HepG2 (cell line): ENCODE measurements around the gene ZNF816. TPM values are rescaled to one million over a fixed set of nuclear protein-coding genes. Genes with fewer than 3 reads are reported as not detected.
A peak's percentile ranks its signal among the peaks of the same experiment; 100 is the strongest.
"Not testable (repeated sequence)": the region's sequence is repeated elsewhere in the genome, so short reads cannot be mapped to it uniquely, and the experiment has no call there.

Source experiments
- ARID4A ChIP-seq: sonication (generic); formaldehyde crosslinking; IDR thresholded peaks from 2 replicates; pipeline ENCODE4 v1.5.0; 2020; ENCODE audit warnings: mild to moderate bottlenecking, missing genetic modification reagents, borderline replicate concordance
- CEBPG ChIP-seq: IDR thresholded peaks from 2 replicates; pipeline ENCODE4 v1.6.1; 2016
- DMAP1 ChIP-seq: IDR thresholded peaks from 2 replicates; pipeline ENCODE4 v1.6.1; 2016
- ELF3 ChIP-seq: IDR thresholded peaks from 2 replicates; pipeline ENCODE4 v1.6.1; 2016; ENCODE audit warnings: missing genetic modification reagents, missing compliant biosample characterization
- GABPA ChIP-seq, 2 experiments: IDR thresholded peaks; 2 replicates each; pipeline ENCODE4 v1.6.1; 2011 to 2016; ENCODE audit warnings: low read depth in 2 of 2, low read length in 1 of 2, missing biosample characterization in 1 of 2, missing genetic modification characterization in 1 of 2
- IKZF5 ChIP-seq: IDR thresholded peaks from 2 replicates; pipeline ENCODE4 v1.6.1; 2018; ENCODE audit warnings: missing genetic modification reagents, mild to moderate bottlenecking, missing compliant biosample characterization
- MEF2D ChIP-seq: sonication (generic); formaldehyde crosslinking; IDR thresholded peaks from 2 replicates; pipeline ENCODE4 v1.5.1; 2020; ENCODE audit warnings: mild to moderate bottlenecking, missing genetic modification reagents
- NAIF1 ChIP-seq: sonication (generic); formaldehyde crosslinking; IDR thresholded peaks from 2 replicates; pipeline ENCODE4 v1.5.0; 2020; ENCODE audit warnings: mild to moderate bottlenecking, missing genetic modification reagents, borderline replicate concordance
- PAXIP1 ChIP-seq: sonication (generic); formaldehyde crosslinking; conservative IDR thresholded peaks from 2 replicates; pipeline ENCODE4 v1.4.0; 2020; ENCODE audit warnings: mild to moderate bottlenecking, missing genetic modification reagents, moderate library complexity
- POLR2AphosphoS5 ChIP-seq: IDR thresholded peaks from 2 replicates; pipeline ENCODE4 v1.6.1; 2012; ENCODE audit warnings: low read depth, low read length
- RARA ChIP-seq: IDR thresholded peaks from 2 replicates; pipeline ENCODE4 v1.6.1; 2016; ENCODE audit warnings: missing genetic modification reagents, missing compliant biosample characterization
- REPIN1 ChIP-seq: sonication (generic); formaldehyde crosslinking; IDR thresholded peaks from 2 replicates; pipeline ENCODE4 v1.8.0; 2022; ENCODE audit warnings: missing genetic modification reagents, low read depth, mild to moderate bottlenecking, borderline replicate concordance
- SIX1 ChIP-seq: sonication (generic); formaldehyde crosslinking; IDR thresholded peaks from 2 replicates; pipeline ENCODE4 v1.4.0; 2020; ENCODE audit warnings: missing genetic modification reagents, borderline replicate concordance
- TARDBP ChIP-seq: sonication (generic); formaldehyde crosslinking; IDR thresholded peaks from 2 replicates; pipeline ENCODE4 v1.8.0; 2022; ENCODE audit warnings: mild to moderate bottlenecking, missing genetic modification reagents
- ZBTB26 ChIP-seq: IDR thresholded peaks from 2 replicates; pipeline ENCODE4 v1.6.1; 2016; ENCODE audit warnings: missing compliant biosample characterization, missing genetic modification reagents, borderline replicate concordance
- ZBTB7B ChIP-seq: sonication (generic); formaldehyde crosslinking; IDR thresholded peaks from 2 replicates; pipeline ENCODE4 v1.4.0; 2020; ENCODE audit warnings: missing genetic modification reagents
- ZFX ChIP-seq: sonication (generic); formaldehyde crosslinking; IDR thresholded peaks from 2 replicates; pipeline ENCODE4 v1.4.0; 2020; ENCODE audit warnings: mild to moderate bottlenecking, low read depth, missing genetic modification reagents, moderate library complexity
- ZKSCAN8 ChIP-seq: IDR thresholded peaks from 2 replicates; pipeline ENCODE4 v1.6.1; 2016; ENCODE audit warnings: borderline replicate concordance, missing genetic modification reagents, missing compliant biosample characterization
- polyA plus RNA-seq, 8 experiments: library from polyadenylated mRNA; depleted of rRNA in 3 of 8; stranded (reverse) in 7 of 8; unstranded in 1 of 8; fragments of >200 nt; fragmentation: Illumina TruSeq in 4 of 8; extraction: Trizol in 4 of 8; gene quantifications; 2 replicates each; pipeline versions ENCODE4 v1.2.1 to v1.2.3, GENCODE V29; 2011 to 2016; ENCODE audit warnings: low read depth in 4 of 8, missing spikeins in 1 of 8, mixed read lengths in 1 of 8; ENCODE audit not compliant: insufficient read depth in 1 of 8
- total RNA-seq, 5 experiments: library from RNA; depleted of rRNA; stranded (reverse); fragments of >200 nt; fragmentation: Illumina TruSeq; extraction: Trizol; gene quantifications; 2 replicates each; pipeline ENCODE4 v1.2.3, GENCODE V29; 2016; ENCODE audit warnings: low read depth in 1 of 5

Gene ZNF816
- total and polyA plus RNA-seq, 2 of the 13 experiments (the other 11 are each of a cell fraction or from before 2014, with no cell fraction given) = 5.2 to 14.1 TPM

GRCh38 chr19:52944703-52945493 lies 17.8 kb downstream of the ZNF816 start (continued):
- TF ChIP-seq ZFX (CRISPR knock-in tag) = peak; percentile 75
- peak; percentile 71 for TF ChIP-seq ELF3 (CRISPR knock-in tag)
- TF ChIP-seq NAIF1 (CRISPR knock-in tag) = 0 out of 2 replicates have a peak, but pooled peaks have one; percentile 31
- peak; percentile 39; the same call in 1 of the 2 replicates for TF ChIP-seq ARID4A
- peak; percentile 33; the same call in 1 of the 2 replicates for TF ChIP-seq ZBTB26 (CRISPR knock-in tag)
- TF ChIP-seq DMAP1 = peak; percentile 75
- peak; percentile 89 for TF ChIP-seq PAXIP1 (CRISPR knock-in tag)
- peak; percentile 37; the same call in 1 of the 2 replicates for TF ChIP-seq CEBPG (CRISPR knock-in tag)
- not testable (repeated sequence) for TF ChIP-seq GABPA (IDR thresholded peaks at IDR 0.05; ENCODE audit: low read depth, low read length)
- peak; percentile 49 for TF ChIP-seq GABPA (CRISPR knock-in tag; IDR thresholded peaks at IDR 0.05; ENCODE audit: low read depth)
- TF ChIP-seq REPIN1 = peak; percentile 51; the same call in 1 of the 2 replicates
- TF ChIP-seq TARDBP (CRISPR knock-in tag) = peak; percentile 62
- TF ChIP-seq MEF2D = 0 out of 2 replicates have a peak, but pooled peaks have one; percentile 27
- peak; percentile 71; the same call in 1 of the 2 replicates for TF ChIP-seq SIX1
- peak; percentile 40; the same call in 1 of the 2 replicates for TF ChIP-seq POLR2AphosphoS5
- peak; percentile 25; the same call in 1 of the 2 replicates for TF ChIP-seq RARA (CRISPR knock-in tag)
- peak; percentile 54; the same call in 1 of the 2 replicates for TF ChIP-seq ZBTB7B (CRISPR knock-in tag)
- 0 out of 2 replicates have a peak, but pooled peaks have one; percentile 61 for TF ChIP-seq IKZF5 (CRISPR knock-in tag)
- 0 out of 2 replicates have a peak, but pooled peaks have one; percentile 17 for TF ChIP-seq ZKSCAN8 (CRISPR knock-in tag)
